ENCODE data around the gene KCNAB1. TPM values are rescaled to one million over a fixed set of nuclear protein-coding genes. Genes with fewer than 3 reads are reported as not detected.
"Not testable (repeated sequence)": the region's sequence is repeated elsewhere in the genome, so short reads cannot be mapped to it uniquely, and the experiment has no call there.

KCNAB1 gene
- total RNA-seq, 1 donor from 2014 or later, result 0.21 TPM

GRCh38 chr3:156230278-156230900 is 110.0 kb downstream of the KCNAB1 start:
- DNase-seq (ENCODE audit: extremely low spot score, unreplicated experiment), result no peak
- Mint-ChIP-seq H3K4me1 (ENCODE audit: unreplicated experiment) (no peaks in the 10 kb centered on the region), H3K9me3 (ENCODE audit: unreplicated experiment) (no peaks in the 10 kb centered on the region), H3K27me3 (ENCODE audit: unreplicated experiment) (peaks cover 45% of the 10 kb centered on the region), H3K4me3 (ENCODE audit: unreplicated experiment) (no peak overlapping the region), H3K27ac (ENCODE audit: unreplicated experiment) (no peak overlapping the region), H3K36me3 (ENCODE audit: unreplicated experiment) (no peaks in the 10 kb centered on the region)
- no peak for TF ChIP-seq CTCF (IDR thresholded peaks at IDR 0.05)

DNA sequence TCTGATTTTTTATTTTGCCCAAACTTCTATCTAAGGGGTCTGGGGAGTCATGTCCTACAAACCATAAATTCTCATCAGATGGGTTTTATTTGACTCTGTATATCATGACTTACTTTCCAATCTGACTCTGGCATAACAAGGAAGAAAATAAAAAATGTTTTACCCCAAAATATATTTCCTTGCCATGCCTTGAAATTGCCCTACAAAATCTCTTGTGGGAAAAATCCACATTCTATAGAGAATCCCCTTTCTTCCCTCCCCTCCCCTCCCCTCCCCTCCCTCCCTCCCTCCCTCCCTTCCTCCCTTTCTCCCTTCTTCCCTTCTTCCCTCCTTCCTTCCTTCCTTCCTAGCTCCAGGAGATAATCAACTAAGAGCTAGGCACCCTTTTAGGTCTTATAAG is 110.8 kb downstream of the KCNAB1 start:
- not testable (repeated sequence) for H3K27ac Mint-ChIP-seq (ENCODE audit: unreplicated experiment); H3K4me1 Mint-ChIP-seq (ENCODE audit: unreplicated experiment); H3K36me3 Mint-ChIP-seq (ENCODE audit: unreplicated experiment); DNase-seq (ENCODE audit: extremely low spot score, unreplicated experiment); H3K9me3 Mint-ChIP-seq (ENCODE audit: unreplicated experiment); H3K4me3 Mint-ChIP-seq (ENCODE audit: unreplicated experiment)
- H3K27me3 Mint-ChIP-seq (ENCODE audit: unreplicated experiment), result peaks cover 39% of the 10 kb centered on the region

DNA sequence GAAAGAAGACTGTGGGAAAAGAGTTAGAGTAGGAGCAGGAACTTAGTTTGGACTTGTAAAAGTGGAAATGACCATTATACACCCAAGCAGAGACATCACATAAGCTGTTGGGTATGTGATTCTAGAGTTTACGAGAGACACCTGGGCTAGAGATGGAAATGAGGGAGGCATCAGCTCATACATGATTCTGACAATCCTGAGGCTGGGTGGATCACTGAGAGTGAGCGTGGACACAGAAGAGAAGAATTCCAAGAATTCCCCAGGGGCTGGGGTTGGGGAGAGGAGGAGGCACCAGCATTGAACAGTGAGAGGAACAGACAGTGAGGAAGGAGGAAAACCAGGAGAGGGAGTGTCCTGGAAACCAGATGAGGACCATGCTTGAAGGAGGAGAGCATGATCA is 113.5 kb downstream of the KCNAB1 start:
- peaks cover 30% of the 10 kb centered on the region for H3K27me3 Mint-ChIP-seq (ENCODE audit: unreplicated experiment)
- H3K9me3 Mint-ChIP-seq (ENCODE audit: unreplicated experiment), result no peaks in the 10 kb centered on the region
- H3K4me1 Mint-ChIP-seq (ENCODE audit: unreplicated experiment), result no peaks in the 10 kb centered on the region
- TF ChIP-seq CTCF (IDR thresholded peaks at IDR 0.05), result no peak
- H3K36me3 Mint-ChIP-seq (ENCODE audit: unreplicated experiment), result no peaks in the 10 kb centered on the region
- H3K4me3 Mint-ChIP-seq (ENCODE audit: unreplicated experiment), result no peak overlapping the region
- no peak for DNase-seq (ENCODE audit: extremely low spot score, unreplicated experiment)
- no peak overlapping the region for H3K27ac Mint-ChIP-seq (ENCODE audit: unreplicated experiment)

- no peak overlapping the region for H3K27ac Mint-ChIP-seq (ENCODE audit: unreplicated experiment)
- no peaks in the 10 kb centered on the region for H3K4me1 Mint-ChIP-seq (ENCODE audit: unreplicated experiment)
- H3K27me3 Mint-ChIP-seq (ENCODE audit: unreplicated experiment), result peaks cover 27% of the 10 kb centered on the region
- no peak overlapping the region for H3K4me3 Mint-ChIP-seq (ENCODE audit: unreplicated experiment)
- no peak for TF ChIP-seq CTCF (IDR thresholded peaks at IDR 0.05)
- H3K9me3 Mint-ChIP-seq (ENCODE audit: unreplicated experiment), result no peaks in the 10 kb centered on the region
- no peak for DNase-seq (ENCODE audit: extremely low spot score, unreplicated experiment)
- H3K36me3 Mint-ChIP-seq (ENCODE audit: unreplicated experiment), result no peaks in the 10 kb centered on the region
Observed at GRCh38 chr3:156236556-156237260, 116.3 kb downstream of the KCNAB1 start.

DNA sequence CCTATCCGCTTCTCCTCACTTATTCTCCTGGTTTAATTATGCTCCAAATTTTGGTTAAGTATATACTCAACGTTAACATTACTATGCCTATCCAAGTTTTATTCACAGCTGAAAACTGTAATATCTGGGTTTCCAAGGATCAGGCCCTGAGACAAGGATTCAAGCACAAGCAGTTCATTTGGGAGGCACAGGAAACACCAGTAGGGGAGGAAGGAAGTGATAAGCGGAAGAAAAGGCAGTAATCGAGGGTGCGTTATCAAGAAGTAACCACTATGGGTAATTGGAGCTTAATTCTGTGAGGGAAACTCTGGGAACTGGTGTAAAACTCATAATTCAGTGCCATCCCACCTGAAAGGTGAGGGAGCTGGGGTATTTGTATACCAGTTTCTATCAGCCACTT is 120.3 kb downstream of the KCNAB1 start:
- H3K27me3 Mint-ChIP-seq (ENCODE audit: unreplicated experiment), result peaks cover 27% of the 10 kb centered on the region
- no peaks in the 10 kb centered on the region for H3K36me3 Mint-ChIP-seq (ENCODE audit: unreplicated experiment)
- no peaks in the 10 kb centered on the region for H3K9me3 Mint-ChIP-seq (ENCODE audit: unreplicated experiment)
- no peak for DNase-seq (ENCODE audit: extremely low spot score, unreplicated experiment)
- TF ChIP-seq CTCF (IDR thresholded peaks at IDR 0.05), result no peak
- no peak overlapping the region for H3K4me3 Mint-ChIP-seq (ENCODE audit: unreplicated experiment)
- no peak overlapping the region for H3K27ac Mint-ChIP-seq (ENCODE audit: unreplicated experiment)
- no peaks in the 10 kb centered on the region for H3K4me1 Mint-ChIP-seq (ENCODE audit: unreplicated experiment)

Measured in osteocyte (in vitro differentiated cells).